ENCODE results near the gene FZD8.

The FZD8 gene

DNA sequence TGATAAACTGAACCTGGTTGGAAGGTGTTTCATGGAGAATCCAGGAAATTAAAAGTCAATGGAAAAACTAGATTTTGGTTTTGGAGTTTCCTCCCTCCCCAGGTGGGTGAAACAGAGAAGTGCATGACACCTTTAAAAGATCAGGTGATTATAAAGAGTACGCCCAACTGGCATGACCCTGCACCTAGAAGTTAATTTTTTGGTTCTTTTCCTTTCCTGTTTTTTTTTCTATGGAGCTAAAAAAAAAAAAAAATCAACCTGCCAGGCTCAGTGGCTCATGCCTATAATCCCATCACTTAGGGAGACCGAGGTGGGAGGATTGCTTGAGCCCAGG is 29.0 kb downstream of the FZD8 start:
- Histone ChIP-seq H3K23ac (ENCODE audit: low read depth, low read length, poor library complexity) (no peak overlapping the region), H3K9me3 (replicated peaks in 1 of 2; ENCODE audit: control insufficient read depth in 2 of 2, insufficient read depth in 1 of 2, low read depth in 1 of 2, low read length in 2 of 2) (peaks cover 0 to 6% of the 10 kb centered on the region in 2 donors), H2BK120ac (ENCODE audit: low read depth, low read length) (no peak overlapping the region), H3K36me3 (replicated peaks in 1 of 2; ENCODE audit: control insufficient read depth in 2 of 2, insufficient read depth in 2 of 2, low read length in 2 of 2) (no peaks in the 10 kb centered on the region), H2BK12ac (ENCODE audit: low read length) (no peak overlapping the region), H3K4me2 (ENCODE audit: insufficient read depth, low read length, poor library complexity, severe bottlenecking) (no peak overlapping the region), H3K4me1 (ENCODE audit: control insufficient read depth in 2 of 2, insufficient read depth in 1 of 2, low read depth in 1 of 2, low read length in 2 of 2) (no peaks in the 10 kb centered on the region), H3K4ac (ENCODE audit: low read length) (no peak overlapping the region), H3K18ac (ENCODE audit: low read length) (no peak overlapping the region), H3K4me3 (ENCODE audit: low read length in 2 of 2) (no peak overlapping the region), H3K27me3 (ENCODE audit: control insufficient read depth in 3 of 3, insufficient read depth in 3 of 3, low read depth in 1 of 3, low read length in 3 of 3) (no peaks in the 10 kb centered on the region), H2AFZ (ENCODE audit: low read length) (no peak overlapping the region), H2BK15ac (ENCODE audit: low read length) (no peak overlapping the region), H4K91ac (ENCODE audit: low read depth, low read length, poor library complexity) (no peak overlapping the region), H2BK5ac (ENCODE audit: low read length) (no peak overlapping the region), H3K79me1 (ENCODE audit: low read depth, low read length) (no peaks in the 10 kb centered on the region), H3K27ac (replicated peaks; ENCODE audit: low read length) (no peak overlapping the region), H4K8ac (ENCODE audit: low read depth, low read length) (no peak overlapping the region), H2AK5ac (ENCODE audit: low read depth, low read length) (no peak overlapping the region), H3K14ac (ENCODE audit: low read length) (no peak overlapping the region), H3K9ac (ENCODE audit: low read depth, low read length, poor library complexity) (no peak overlapping the region)
- DNase-seq (ENCODE audit: low spot score), result no peak
- WGBS, 2 donors (ENCODE audit: extremely low coverage in 2 of 2, insufficient read length in 2 of 2, insufficient replicate concordance in 1 of 2), result no CpG with 5 or more reads among the region's 2 CpGs

DNA sequence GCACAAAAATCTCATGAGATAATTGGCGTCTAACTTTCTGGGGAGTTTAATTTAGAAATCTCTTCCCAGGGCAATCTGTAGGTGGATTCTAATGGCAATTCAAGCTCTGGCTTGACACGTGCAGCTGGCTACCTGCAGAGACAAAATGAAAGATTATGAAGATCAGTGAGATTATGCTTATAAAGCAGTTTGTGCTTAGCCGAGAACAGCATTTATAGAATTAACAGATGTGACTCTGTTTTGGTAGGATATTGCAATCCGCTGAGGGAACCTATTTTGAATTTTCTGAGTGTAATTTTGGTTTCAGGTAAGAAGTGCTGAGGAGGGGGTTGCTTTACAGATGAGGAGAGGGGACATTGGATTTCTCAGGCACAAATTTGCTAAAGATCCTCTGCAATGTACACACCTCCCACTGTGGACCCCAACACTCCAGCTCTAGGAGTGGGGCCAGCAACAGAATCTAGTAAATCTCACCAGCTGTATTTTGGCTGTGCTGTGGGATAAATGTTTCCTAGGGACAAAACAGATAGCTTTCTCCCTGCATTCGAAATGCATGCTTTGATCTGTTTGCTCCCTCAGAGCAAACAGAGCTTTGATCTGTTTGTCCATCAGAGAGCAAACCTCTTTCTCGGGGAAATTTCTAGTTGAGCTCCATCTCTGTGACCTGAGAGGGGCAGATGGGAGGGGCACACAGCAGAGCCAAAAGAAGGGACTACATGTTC is 29.6 kb downstream of the FZD8 start:
- Histone ChIP-seq H3K79me1 (ENCODE audit: low read depth, low read length) (no peaks in the 10 kb centered on the region), H4K8ac (ENCODE audit: low read depth, low read length) (no peak overlapping the region), H2BK120ac (ENCODE audit: low read depth, low read length) (no peak overlapping the region), H3K23ac (ENCODE audit: low read depth, low read length, poor library complexity) (no peak overlapping the region), H2BK5ac (ENCODE audit: low read length) (no peak overlapping the region), H3K36me3 (replicated peaks in 1 of 2; ENCODE audit: control insufficient read depth in 2 of 2, insufficient read depth in 2 of 2, low read length in 2 of 2) (no peaks in the 10 kb centered on the region), H3K27me3 (ENCODE audit: control insufficient read depth in 3 of 3, insufficient read depth in 3 of 3, low read depth in 1 of 3, low read length in 3 of 3) (no peaks in the 10 kb centered on the region), H3K4me3 (ENCODE audit: low read length in 2 of 2) (no peak overlapping the region), H3K27ac (replicated peaks; ENCODE audit: low read length) (no peak overlapping the region), H2AFZ (ENCODE audit: low read length) (no peak overlapping the region), H2BK15ac (ENCODE audit: low read length) (no peak overlapping the region), H3K14ac (ENCODE audit: low read length) (no peak overlapping the region), H4K91ac (ENCODE audit: low read depth, low read length, poor library complexity) (no peak overlapping the region), H3K18ac (ENCODE audit: low read length) (no peak overlapping the region), H3K9ac (ENCODE audit: low read depth, low read length, poor library complexity) (no peak overlapping the region), H3K4ac (ENCODE audit: low read length) (no peak overlapping the region), H3K9me3 (replicated peaks in 1 of 2; ENCODE audit: control insufficient read depth in 2 of 2, insufficient read depth in 1 of 2, low read depth in 1 of 2, low read length in 2 of 2) (peaks cover 0 to 6% of the 10 kb centered on the region in 2 donors), H2AK5ac (ENCODE audit: low read depth, low read length) (no peak overlapping the region), H3K4me2 (ENCODE audit: insufficient read depth, low read length, poor library complexity, severe bottlenecking) (no peak overlapping the region), H2BK12ac (ENCODE audit: low read length) (no peak overlapping the region), H3K4me1 (ENCODE audit: control insufficient read depth in 2 of 2, insufficient read depth in 1 of 2, low read depth in 1 of 2, low read length in 2 of 2) (no peaks in the 10 kb centered on the region)
- DNase-seq (ENCODE audit: low spot score), result no peak
- WGBS, 2 donors (ENCODE audit: extremely low coverage in 2 of 2, insufficient read length in 2 of 2, insufficient replicate concordance in 1 of 2), result no CpG with 5 or more reads among the region's 6 CpGs

DNA sequence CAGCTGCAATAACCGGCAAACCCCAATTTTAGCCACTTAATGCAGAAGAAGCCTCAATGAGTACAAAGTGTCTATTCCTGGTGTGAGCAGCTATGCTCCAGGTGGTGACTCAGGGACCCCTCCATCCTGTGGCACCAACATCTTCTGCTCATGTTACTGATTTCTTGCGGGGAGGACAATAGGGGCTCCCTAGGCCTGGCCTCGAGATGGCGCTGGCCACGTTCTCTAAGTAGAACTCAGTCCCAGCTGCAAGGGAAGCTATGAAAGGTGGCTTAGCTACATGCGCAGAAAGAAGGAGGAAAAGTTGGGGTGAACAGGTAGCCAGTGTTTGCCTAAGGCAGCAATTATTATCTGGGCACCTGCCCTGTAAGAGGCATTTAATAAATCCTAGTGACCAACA is 30.3 kb downstream of the FZD8 start:
- no peak overlapping the region for H2AK5ac ChIP-seq (ENCODE audit: low read depth, low read length)
- no peak overlapping the region for H3K27ac ChIP-seq (replicated peaks; ENCODE audit: low read length)
- no peak overlapping the region for H3K18ac ChIP-seq (ENCODE audit: low read length)
- H3K23ac ChIP-seq (ENCODE audit: low read depth, low read length, poor library complexity), result no peak overlapping the region
- no peaks in the 10 kb centered on the region for H3K79me1 ChIP-seq (ENCODE audit: low read depth, low read length)
- H2BK12ac ChIP-seq (ENCODE audit: low read length), result no peak overlapping the region
- no peak overlapping the region for H3K4me2 ChIP-seq (ENCODE audit: insufficient read depth, low read length, poor library complexity, severe bottlenecking)
- H3K9ac ChIP-seq (ENCODE audit: low read depth, low read length, poor library complexity), result no peak overlapping the region
- H3K36me3 ChIP-seq (replicated peaks in 1 of 2; ENCODE audit: control insufficient read depth in 2 of 2, insufficient read depth in 2 of 2, low read length in 2 of 2), result no peaks in the 10 kb centered on the region
- H3K14ac ChIP-seq (ENCODE audit: low read length), result no peak overlapping the region
- H2BK120ac ChIP-seq (ENCODE audit: low read depth, low read length), result no peak overlapping the region
- H4K91ac ChIP-seq (ENCODE audit: low read depth, low read length, poor library complexity), result no peak overlapping the region
- no peak overlapping the region for H4K8ac ChIP-seq (ENCODE audit: low read depth, low read length)
- no peaks in the 10 kb centered on the region for H3K4me1 ChIP-seq (ENCODE audit: control insufficient read depth in 2 of 2, insufficient read depth in 1 of 2, low read depth in 1 of 2, low read length in 2 of 2)
- WGBS, 2 donors (ENCODE audit: extremely low coverage in 2 of 2, insufficient read length in 2 of 2, insufficient replicate concordance in 1 of 2), result no CpG with 5 or more reads among the region's 6 CpGs
- H2BK5ac ChIP-seq (ENCODE audit: low read length), result no peak overlapping the region
- H2BK15ac ChIP-seq (ENCODE audit: low read length), result no peak overlapping the region
- H3K4me3 ChIP-seq (ENCODE audit: low read length in 2 of 2), result no peak overlapping the region
- H3K27me3 ChIP-seq (ENCODE audit: control insufficient read depth in 3 of 3, insufficient read depth in 3 of 3, low read depth in 1 of 3, low read length in 3 of 3), result no peaks in the 10 kb centered on the region
- no peak for DNase-seq (ENCODE audit: low spot score)
- peaks cover 0 to 6% of the 10 kb centered on the region in 2 donors for H3K9me3 ChIP-seq (replicated peaks in 1 of 2; ENCODE audit: control insufficient read depth in 2 of 2, insufficient read depth in 1 of 2, low read depth in 1 of 2, low read length in 2 of 2)
- H2AFZ ChIP-seq (ENCODE audit: low read length), result no peak overlapping the region
- H3K4ac ChIP-seq (ENCODE audit: low read length), result no peak overlapping the region

DNA sequence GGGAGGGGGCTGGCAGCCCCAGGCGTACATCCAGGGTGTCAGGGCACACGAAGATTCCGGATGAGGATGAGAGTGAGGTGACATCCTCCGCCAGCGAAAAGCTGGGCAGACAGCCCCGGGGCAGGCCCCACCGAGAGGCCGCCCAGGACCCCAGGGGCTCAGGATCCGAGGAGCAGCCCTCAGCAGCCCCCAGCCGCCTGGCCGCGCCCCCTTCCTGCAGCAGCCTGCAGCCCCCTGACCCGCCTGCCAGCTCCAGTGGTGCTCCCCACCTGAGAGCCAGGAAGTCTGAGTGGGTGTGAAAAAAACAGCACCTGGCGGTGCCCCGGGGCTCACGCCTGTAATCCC is 33.8 kb downstream of the FZD8 start:
- Histone ChIP-seq H2AK5ac (ENCODE audit: low read depth, low read length) (no peak overlapping the region), H3K79me1 (ENCODE audit: low read depth, low read length) (no peaks in the 10 kb centered on the region), H3K4me2 (ENCODE audit: insufficient read depth, low read length, poor library complexity, severe bottlenecking) (no peak overlapping the region), H2BK15ac (ENCODE audit: low read length) (no peak overlapping the region), H3K4me1 (ENCODE audit: control insufficient read depth in 2 of 2, insufficient read depth in 1 of 2, low read depth in 1 of 2, low read length in 2 of 2) (no peaks in the 10 kb centered on the region), H3K14ac (ENCODE audit: low read length) (no peak overlapping the region), H2BK120ac (ENCODE audit: low read depth, low read length) (no peak overlapping the region), H3K4ac (ENCODE audit: low read length) (no peak overlapping the region), H4K8ac (ENCODE audit: low read depth, low read length) (no peak overlapping the region), H3K9ac (ENCODE audit: low read depth, low read length, poor library complexity) (peak overlapping the region; percentile 25), H3K36me3 (replicated peaks in 1 of 2; ENCODE audit: control insufficient read depth in 2 of 2, insufficient read depth in 2 of 2, low read length in 2 of 2) (no peaks in the 10 kb centered on the region), H3K27me3 (ENCODE audit: control insufficient read depth in 3 of 3, insufficient read depth in 3 of 3, low read depth in 1 of 3, low read length in 3 of 3) (peaks cover 0 to 5% (median 0%) of the 10 kb centered on the region in 3 experiments), H3K4me3 (ENCODE audit: low read length in 2 of 2) (no peak overlapping the region), H2BK12ac (ENCODE audit: low read length) (no peak overlapping the region), H4K91ac (ENCODE audit: low read depth, low read length, poor library complexity) (no peak overlapping the region), H2AFZ (ENCODE audit: low read length) (no peak overlapping the region), H3K9me3 (replicated peaks in 1 of 2; ENCODE audit: control insufficient read depth in 2 of 2, insufficient read depth in 1 of 2, low read depth in 1 of 2, low read length in 2 of 2) (peaks cover 0 to 6% of the 10 kb centered on the region in 2 donors), H3K27ac (replicated peaks; ENCODE audit: low read length) (no peak overlapping the region), H2BK5ac (ENCODE audit: low read length) (no peak overlapping the region), H3K18ac (ENCODE audit: low read length) (peak overlapping the region; percentile 57), H3K23ac (ENCODE audit: low read depth, low read length, poor library complexity) (no peak overlapping the region)
- WGBS, 2 donors (ENCODE audit: extremely low coverage in 2 of 2, insufficient read length in 2 of 2, insufficient replicate concordance in 1 of 2), result no CpG with 5 or more reads among the region's 16 CpGs
- DNase-seq (ENCODE audit: low spot score), result no peak
